H9 (cell line): ENCODE measurements around the gene TSACC. TPM values are rescaled to one million over a fixed set of nuclear protein-coding genes. Genes with fewer than 3 reads are reported as not detected.

Experiments used
- DNase-seq: peaks from one replicate; pipeline ENCODE4 v3.0.0-alpha.2; 2017
- H2AFZ ChIP-seq: one replicate; pipeline ENCODE4 v1.6.1; 2013; ENCODE audit warnings: mild to moderate bottlenecking, low read length, control low read depth, moderate library complexity
- H2AK5ac ChIP-seq: 2 replicates; pipeline ENCODE4 v1.6.1; 2013; ENCODE audit warnings: low read length, control low read depth, mixed read lengths; ENCODE audit not compliant: insufficient read length
- H2BK120ac ChIP-seq: one replicate; pipeline ENCODE4 v1.6.1; 2013; ENCODE audit warnings: low read depth, mild to moderate bottlenecking, low read length, control low read depth, inconsistent platforms; ENCODE audit not compliant: poor library complexity, severe bottlenecking
- H2BK12ac ChIP-seq: 2 replicates; pipeline ENCODE4 v1.6.1; 2013; ENCODE audit warnings: low read length, control low read depth, mixed read lengths, low read depth; ENCODE audit not compliant: insufficient read length
- H2BK15ac ChIP-seq: 2 replicates; pipeline ENCODE4 v1.6.1; 2013; ENCODE audit warnings: low read depth, low read length, control low read depth
- H2BK20ac ChIP-seq: one replicate; pipeline ENCODE4 v1.6.1; 2013; ENCODE audit warnings: low read depth, mild to moderate bottlenecking, low read length, control low read depth, inconsistent platforms; ENCODE audit not compliant: poor library complexity, severe bottlenecking
- H2BK5ac ChIP-seq: 2 replicates; pipeline ENCODE4 v1.6.1; 2013; ENCODE audit warnings: low read length, control low read depth, mixed read lengths; ENCODE audit not compliant: insufficient read length
- H3K14ac ChIP-seq: 2 replicates; pipeline ENCODE4 v1.6.1; 2013; ENCODE audit warnings: low read length, control low read depth; ENCODE audit not compliant: insufficient read depth
- H3K18ac ChIP-seq: 2 replicates; pipeline ENCODE4 v1.6.1; 2013; ENCODE audit warnings: low read depth, mild to moderate bottlenecking, mixed read lengths, low read length, control low read depth; ENCODE audit not compliant: insufficient read length
- H3K23ac ChIP-seq: 2 replicates; pipeline ENCODE4 v1.6.1; 2013; ENCODE audit warnings: low read length, control low read depth, mixed read lengths, low read depth; ENCODE audit not compliant: insufficient read length
- H3K23me2 ChIP-seq: 2 replicates; pipeline ENCODE4 v1.6.1; 2013; ENCODE audit warnings: low read depth, mild to moderate bottlenecking, mixed read lengths, low read length, control low read depth; ENCODE audit not compliant: insufficient read length, poor library complexity, severe bottlenecking
- H3K27ac ChIP-seq: 2 replicates; pipeline ENCODE4 v1.5.1; 2013; ENCODE audit warnings: low read length, control low read depth, mixed read lengths, low read depth; ENCODE audit not compliant: insufficient read length
- H3K27me3 ChIP-seq: 2 replicates; pipeline ENCODE4 v1.6.1; 2013; ENCODE audit warnings: low read length, control low read depth, inconsistent platforms; ENCODE audit not compliant: insufficient read depth
- H3K4ac ChIP-seq: 2 replicates; pipeline ENCODE4 v1.6.1; 2013; ENCODE audit warnings: low read depth, mild to moderate bottlenecking, control low read depth, inconsistent platforms, low read length, moderate library complexity
- H3K4me1 ChIP-seq: 2 replicates; pipeline ENCODE4 v1.6.1; 2013; ENCODE audit warnings: low read length, control low read depth, inconsistent platforms; ENCODE audit not compliant: insufficient read depth
- H3K4me2 ChIP-seq: 2 replicates; pipeline ENCODE4 v1.6.1; 2013; ENCODE audit warnings: low read length, control low read depth, mixed read lengths; ENCODE audit not compliant: insufficient read length, insufficient read depth
- H3K56ac ChIP-seq: 2 replicates; pipeline ENCODE4 v1.6.1; 2013; ENCODE audit warnings: low read depth, mild to moderate bottlenecking, mixed read lengths, low read length, control low read depth; ENCODE audit not compliant: insufficient read length
- H3K79me1 ChIP-seq: 2 replicates; pipeline ENCODE4 v1.6.1; 2013; ENCODE audit warnings: low read depth, mild to moderate bottlenecking, moderate library complexity, low read length, control low read depth, inconsistent platforms; ENCODE audit not compliant: insufficient read depth, poor library complexity, severe bottlenecking
- H3K79me2 ChIP-seq: 2 replicates; pipeline ENCODE4 v1.6.1; 2013; ENCODE audit warnings: low read length, control low read depth, inconsistent platforms; ENCODE audit not compliant: insufficient read depth
- H3K9ac ChIP-seq: 2 replicates; pipeline ENCODE4 v1.6.1; 2013; ENCODE audit warnings: low read length, control low read depth, mixed read lengths; ENCODE audit not compliant: insufficient read length; ENCODE audit errors: extremely low read depth
- H3K9me3 ChIP-seq: one replicate; pipeline ENCODE4 v1.6.1; 2013; ENCODE audit warnings: low read depth, low read length, inconsistent platforms; ENCODE audit not compliant: control insufficient read depth
- H3T11ph ChIP-seq: one replicate; pipeline ENCODE4 v1.6.1; 2013; ENCODE audit warnings: mild to moderate bottlenecking, low read length, control low read depth, inconsistent platforms
- H4K20me1 ChIP-seq: one replicate; pipeline ENCODE4 v1.6.1; 2013; ENCODE audit not compliant: control insufficient read depth, insufficient read length, insufficient read depth
- H4K5ac ChIP-seq: 2 replicates; pipeline ENCODE4 v1.6.1; 2013; ENCODE audit warnings: low read depth, mild to moderate bottlenecking, mixed read lengths, low read length, control low read depth; ENCODE audit not compliant: insufficient read length
- H4K8ac ChIP-seq: replicated peaks from 2 replicates; pipeline ENCODE4 v1.6.1; 2013; ENCODE audit warnings: low read length, control low read depth, mixed read lengths, low read depth; ENCODE audit not compliant: insufficient read length
- H4K91ac ChIP-seq: 2 replicates; pipeline ENCODE4 v1.6.1; 2013; ENCODE audit warnings: low read depth, mild to moderate bottlenecking, moderate library complexity, mixed read lengths, low read length, control low read depth; ENCODE audit not compliant: insufficient read length
- H3K27ac Mint-ChIP-seq, 3 experiments: 2 replicates in 2 of 3; 3 replicates in 1 of 3; pipeline ENCODE4 v1.8.0; 2020 to 2021; ENCODE audit warnings: mixed read lengths in 3 of 3, mild to moderate bottlenecking in 1 of 3, moderate library complexity in 1 of 3
- H3K27me3 Mint-ChIP-seq: 2 replicates; pipeline ENCODE4 v1.8.0; 2021; ENCODE audit warnings: low read depth, mild to moderate bottlenecking, moderate library complexity, mixed read lengths
- H3K36me3 Mint-ChIP-seq, 3 experiments: 2 replicates in 2 of 3; 3 replicates in 1 of 3; pipeline ENCODE4 v1.8.0; 2020 to 2021; ENCODE audit warnings: low read depth in 3 of 3, mixed read lengths in 3 of 3; ENCODE audit not compliant: insufficient read depth in 1 of 3
- H3K4me1 Mint-ChIP-seq, 2 experiments: 2 replicates each; pipeline ENCODE4 v1.8.0; 2020; ENCODE audit warnings: mixed read lengths in 2 of 2
- H3K4me3 Mint-ChIP-seq, 2 experiments: 2 replicates in 1 of 2; 3 replicates in 1 of 2; pipeline ENCODE4 v1.8.0; 2020 to 2021; ENCODE audit warnings: mild to moderate bottlenecking in 2 of 2, mixed read lengths in 2 of 2, moderate library complexity in 1 of 2
- H3K9me3 Mint-ChIP-seq, 2 experiments: 2 replicates in 1 of 2; 3 replicates in 1 of 2; pipeline ENCODE4 v1.8.0; 2020; ENCODE audit warnings: mild to moderate bottlenecking in 2 of 2, mixed read lengths in 2 of 2, moderate library complexity in 1 of 2
- WGBS: extraction: QIAGEN DNeasy Blood & Tissue Kit; methylation state at CpG from one replicate; pipeline ENCODE4 v1.1.7; 2013; ENCODE audit warnings: missing lambda C conversion rate, low lambda C conversion rate, mixed read lengths; ENCODE audit not compliant: insufficient read length; ENCODE audit errors: extremely low coverage; 5-methylcytosine and 5-hydroxymethylcytosine counted together
- total RNA-seq: library from RNA; stranded (reverse); gene quantifications from 2 replicates; pipeline ENCODE4 v1.2.1, GENCODE V29; 2021
- TF ChIP-seq, protein P1 (sequence below): fragments of 200-600 bp; sonication (generic); conservative IDR thresholded peaks from 3 replicates; pipeline ENCODE4 v1.8.0; 2021; ENCODE audit warnings: antibody characterized with exemption, mild to moderate bottlenecking

Gene TSACC
- total RNA-seq, 1 experiment from 2014 or later: 2.3 TPM

DNA sequence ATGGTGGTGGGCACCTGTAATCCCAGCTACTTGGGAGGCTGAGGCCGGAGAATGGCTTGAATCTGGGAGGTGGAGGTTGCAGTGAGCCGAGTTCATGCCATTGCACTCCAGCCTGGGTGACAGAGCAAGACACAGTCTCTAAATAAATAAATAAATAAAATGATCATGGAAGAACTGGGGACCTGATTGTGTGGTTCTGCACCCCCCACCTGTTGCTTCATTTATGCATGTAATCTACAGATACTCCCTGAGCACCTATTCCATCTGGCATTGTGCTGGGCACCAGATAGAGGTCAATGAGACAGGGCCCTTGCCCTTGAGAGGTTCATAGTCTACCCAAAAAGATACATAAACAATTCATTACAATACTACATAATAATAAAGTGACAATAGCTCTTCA lies 19.7 kb downstream of the TSACC start:
- H3K18ac ChIP-seq: no peak overlapping the region
- no peak for DNase-seq
- no peak overlapping the region for H2BK5ac ChIP-seq
- no peaks in the 10 kb centered on the region for H3K23me2 ChIP-seq
- H3K4me2 ChIP-seq: no peak overlapping the region
- H3K4ac ChIP-seq: no peak overlapping the region
- TF ChIP-seq, protein P1, sequence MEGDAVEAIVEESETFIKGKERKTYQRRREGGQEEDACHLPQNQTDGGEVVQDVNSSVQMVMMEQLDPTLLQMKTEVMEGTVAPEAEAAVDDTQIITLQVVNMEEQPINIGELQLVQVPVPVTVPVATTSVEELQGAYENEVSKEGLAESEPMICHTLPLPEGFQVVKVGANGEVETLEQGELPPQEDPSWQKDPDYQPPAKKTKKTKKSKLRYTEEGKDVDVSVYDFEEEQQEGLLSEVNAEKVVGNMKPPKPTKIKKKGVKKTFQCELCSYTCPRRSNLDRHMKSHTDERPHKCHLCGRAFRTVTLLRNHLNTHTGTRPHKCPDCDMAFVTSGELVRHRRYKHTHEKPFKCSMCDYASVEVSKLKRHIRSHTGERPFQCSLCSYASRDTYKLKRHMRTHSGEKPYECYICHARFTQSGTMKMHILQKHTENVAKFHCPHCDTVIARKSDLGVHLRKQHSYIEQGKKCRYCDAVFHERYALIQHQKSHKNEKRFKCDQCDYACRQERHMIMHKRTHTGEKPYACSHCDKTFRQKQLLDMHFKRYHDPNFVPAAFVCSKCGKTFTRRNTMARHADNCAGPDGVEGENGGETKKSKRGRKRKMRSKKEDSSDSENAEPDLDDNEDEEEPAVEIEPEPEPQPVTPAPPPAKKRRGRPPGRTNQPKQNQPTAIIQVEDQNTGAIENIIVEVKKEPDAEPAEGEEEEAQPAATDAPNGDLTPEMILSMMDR: no peak
- H3K4me1 ChIP-seq: no peaks in the 10 kb centered on the region
- H2BK120ac ChIP-seq: no peak overlapping the region
- no peak overlapping the region for H3K23ac ChIP-seq
- no peak overlapping the region for H3K27ac ChIP-seq
- H3K9me3 ChIP-seq: no peaks in the 10 kb centered on the region
- H3K36me3 Mint-ChIP-seq: no peaks in the 10 kb centered on the region
- no peak overlapping the region for H2BK20ac ChIP-seq
- peaks cover 9 to 13% of the 10 kb centered on the region in 2 experiments for H3K4me1 Mint-ChIP-seq
- no peak overlapping the region for H3K4me3 Mint-ChIP-seq
- H3K9me3 Mint-ChIP-seq: peaks cover 0 to 3% of the 10 kb centered on the region in 2 experiments; a peak in 2 of 5 replicates
- no peak overlapping the region for H3K9ac ChIP-seq
- no peaks in the 10 kb centered on the region for H4K20me1 ChIP-seq
- H3T11ph ChIP-seq: no peak overlapping the region
- no peak overlapping the region for H3K27ac Mint-ChIP-seq
- H4K8ac ChIP-seq: no peak overlapping the region
- H2AFZ ChIP-seq: no peak overlapping the region
- no peaks in the 10 kb centered on the region for H3K27me3 ChIP-seq
- no peak overlapping the region for H2BK15ac ChIP-seq
- no peak overlapping the region for H3K14ac ChIP-seq
- no CpG with 5 or more reads among the region's 2 CpGs for WGBS
- no peak overlapping the region for H4K5ac ChIP-seq
- no peak overlapping the region for H2AK5ac ChIP-seq
- H3K79me2 ChIP-seq: no peaks in the 10 kb centered on the region
- no peak overlapping the region for H3K56ac ChIP-seq
- H4K91ac ChIP-seq: no peak overlapping the region
- H3K79me1 ChIP-seq: no peaks in the 10 kb centered on the region
- H2BK12ac ChIP-seq: no peak overlapping the region
- peaks cover 19% of the 10 kb centered on the region for H3K27me3 Mint-ChIP-seq
